ENCODE results near the gene LRRK1.

Gene LRRK1

GRCh38 chr15:100908466-100908865, 10.7 kb upstream of the LRRK1 start:
- Histone ChIP-seq H3K27me3 (peaks cover 0 to 3% of the 10 kb centered on the region in 2 donors), H3K27ac (no peak overlapping the region), H3K4me1 (no peaks in the 10 kb centered on the region), H3K9me3 (no peaks in the 10 kb centered on the region), H3K4me3 (no peak overlapping the region), H3K36me3 (peaks cover 0 to 24% (median 4%) of the 10 kb centered on the region in 3 donors)
- TF ChIP-seq, protein P1, sequence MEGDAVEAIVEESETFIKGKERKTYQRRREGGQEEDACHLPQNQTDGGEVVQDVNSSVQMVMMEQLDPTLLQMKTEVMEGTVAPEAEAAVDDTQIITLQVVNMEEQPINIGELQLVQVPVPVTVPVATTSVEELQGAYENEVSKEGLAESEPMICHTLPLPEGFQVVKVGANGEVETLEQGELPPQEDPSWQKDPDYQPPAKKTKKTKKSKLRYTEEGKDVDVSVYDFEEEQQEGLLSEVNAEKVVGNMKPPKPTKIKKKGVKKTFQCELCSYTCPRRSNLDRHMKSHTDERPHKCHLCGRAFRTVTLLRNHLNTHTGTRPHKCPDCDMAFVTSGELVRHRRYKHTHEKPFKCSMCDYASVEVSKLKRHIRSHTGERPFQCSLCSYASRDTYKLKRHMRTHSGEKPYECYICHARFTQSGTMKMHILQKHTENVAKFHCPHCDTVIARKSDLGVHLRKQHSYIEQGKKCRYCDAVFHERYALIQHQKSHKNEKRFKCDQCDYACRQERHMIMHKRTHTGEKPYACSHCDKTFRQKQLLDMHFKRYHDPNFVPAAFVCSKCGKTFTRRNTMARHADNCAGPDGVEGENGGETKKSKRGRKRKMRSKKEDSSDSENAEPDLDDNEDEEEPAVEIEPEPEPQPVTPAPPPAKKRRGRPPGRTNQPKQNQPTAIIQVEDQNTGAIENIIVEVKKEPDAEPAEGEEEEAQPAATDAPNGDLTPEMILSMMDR (IDR thresholded peaks at IDR 0.05), result no peak
- intact Hi-C loops (cut with DNase I; ENCODE audit: low total_unique reads), result no loop called here
- no peak for DNase-seq

GRCh38 chr15:100909565-100909964, 9.6 kb upstream of the LRRK1 start:
- TF ChIP-seq, protein P1 (IDR thresholded peaks at IDR 0.05), result no peak
- Histone ChIP-seq H3K36me3 (peaks cover 0 to 24% (median 4%) of the 10 kb centered on the region in 3 donors), H3K4me1 (no peaks in the 10 kb centered on the region), H3K27ac (no peak overlapping the region), H3K27me3 (peaks cover 0 to 3% of the 10 kb centered on the region in 2 donors), H3K9me3 (no peaks in the 10 kb centered on the region), H3K4me3 (no peak overlapping the region)
- intact Hi-C loops (cut with DNase I; ENCODE audit: low total_unique reads), result no loop called here
- DNase-seq, result no peak

DNA sequence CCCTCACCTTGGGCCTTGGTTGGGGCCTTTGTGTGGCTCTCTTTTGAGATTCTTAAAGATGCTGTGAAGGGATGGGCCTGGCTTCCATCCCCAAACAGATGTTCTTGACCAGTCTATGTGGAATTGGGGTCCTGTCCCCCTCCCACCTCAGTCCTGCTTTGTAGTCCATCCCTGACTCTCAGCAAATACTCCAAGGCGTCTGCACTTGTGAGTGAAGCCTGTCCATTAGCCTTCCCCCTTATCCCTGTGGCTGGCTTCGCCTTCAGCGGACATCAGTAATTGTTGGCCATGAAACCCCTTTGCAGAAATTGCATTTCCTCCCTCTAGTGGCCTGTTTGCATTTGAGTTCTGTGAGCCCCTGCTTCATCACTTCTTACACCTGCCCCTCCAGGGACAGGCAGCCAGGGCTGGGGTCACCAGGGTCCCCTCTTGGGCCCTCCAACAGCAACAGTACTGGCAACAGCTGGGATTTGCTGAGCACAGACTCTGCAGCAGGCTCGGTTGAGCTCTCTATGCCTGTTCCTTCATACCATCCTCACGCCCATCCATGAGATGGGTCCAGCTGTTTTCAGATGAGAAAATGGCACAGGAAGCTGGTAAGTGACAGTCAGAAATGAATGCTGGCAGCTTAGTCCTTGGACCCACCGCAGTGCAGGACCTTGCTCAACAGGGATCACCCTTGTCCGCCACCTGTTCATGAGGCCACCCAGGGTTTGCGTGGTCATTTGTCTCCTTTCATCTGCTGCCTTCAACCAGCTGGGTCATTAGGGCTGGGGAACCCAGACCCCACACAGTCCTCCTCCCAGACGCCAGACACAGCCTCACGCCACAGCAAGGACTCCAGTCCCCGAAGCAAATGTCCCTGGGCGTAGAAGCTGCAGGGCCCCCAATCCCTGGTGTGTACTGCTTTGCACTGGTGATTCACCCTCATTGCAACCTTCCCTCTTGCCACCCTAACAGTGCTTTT, 8.9 kb upstream of the LRRK1 start:
- intact Hi-C loops (cut with DNase I; ENCODE audit: low total_unique reads), result no loop called here
- DNase-seq, result peak in 1 of 2 donors; percentile 34
- TF ChIP-seq, protein P1 (IDR thresholded peaks at IDR 0.05), result no peak
- Histone ChIP-seq H3K27me3 (peaks cover 0 to 3% of the 10 kb centered on the region in 2 donors), H3K4me1 (no peaks in the 10 kb centered on the region), H3K4me3 (no peak overlapping the region), H3K27ac (no peak overlapping the region), H3K9me3 (no peaks in the 10 kb centered on the region), H3K36me3 (peaks cover 0 to 24% (median 4%) of the 10 kb centered on the region in 3 donors)

- Histone ChIP-seq H3K27me3 (peaks cover 0 to 3% of the 10 kb centered on the region in 2 donors), H3K4me1 (no peaks in the 10 kb centered on the region), H3K4me3 (no peak overlapping the region), H3K9me3 (no peaks in the 10 kb centered on the region), H3K27ac (no peak overlapping the region), H3K36me3 (peaks cover 0 to 24% (median 4%) of the 10 kb centered on the region in 3 donors)
- DNase-seq, result no peak
- intact Hi-C loops (cut with DNase I; ENCODE audit: low total_unique reads), result no loop called here
- TF ChIP-seq, protein P1 (IDR thresholded peaks at IDR 0.05), result no peak
Observed at GRCh38 chr15:100911086-100911485, 8.1 kb upstream of the LRRK1 start.

DNA sequence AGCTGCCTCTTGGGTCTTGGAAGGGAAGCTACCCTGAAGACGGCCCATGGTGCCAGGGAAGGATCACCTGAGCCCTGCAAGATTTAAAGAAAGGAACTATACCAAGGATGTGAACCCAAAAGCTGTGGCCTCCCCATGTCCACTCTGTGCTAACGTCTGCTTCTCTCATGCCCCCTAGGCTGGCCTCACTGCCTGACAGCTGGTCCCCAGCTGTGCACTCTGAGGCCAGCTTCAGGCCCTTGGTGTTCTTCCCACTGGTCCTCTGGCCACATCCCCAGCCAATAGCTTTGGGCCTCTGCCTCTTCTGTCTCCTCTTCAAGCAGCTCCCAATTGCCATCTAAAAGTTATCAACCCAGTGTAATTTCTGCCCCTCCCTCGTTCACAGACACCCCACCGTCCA, 5.2 kb upstream of the LRRK1 start:
- DNase-seq, result peak in 1 of 2 donors; percentile 16
- H3K4me3 ChIP-seq, result no peak overlapping the region
- H3K9me3 ChIP-seq, result no peaks in the 10 kb centered on the region
- H3K27me3 ChIP-seq, result peaks cover 0 to 11% of the 10 kb centered on the region in 2 donors
- H3K4me1 ChIP-seq, result peaks cover 0 to 15% (median 0%) of the 10 kb centered on the region in 4 donors
- intact Hi-C loops (cut with DNase I; ENCODE audit: low total_unique reads), result no loop called here
- no peak overlapping the region for H3K27ac ChIP-seq
- peaks cover 0 to 15% (median 4%) of the 10 kb centered on the region in 3 donors for H3K36me3 ChIP-seq
- TF ChIP-seq, protein P1 (IDR thresholded peaks at IDR 0.05), result no peak

Data from tibial artery (tissue), 4 donors.